ENCODE measurements around the gene DNAJC17. TPM values are rescaled to one million over a fixed set of nuclear protein-coding genes. Genes with fewer than 3 reads are reported as not detected.

Gene DNAJC17
- total RNA-seq, 3 donors from 2014 or later (not counting 1 experiment from before 2014, with no cell fraction given) = 36.2 to 64.9 (median 50.0) TPM

GRCh38 chr15:40830884-40831283 is 23.6 kb upstream of the DNAJC17 start:
- no peak for DNase-seq
- no peak for TF ChIP-seq CTCF (IDR thresholded peaks at IDR 0.05)
- no peaks in the 10 kb centered on the region for H3K36me3 ChIP-seq (ENCODE audit: control insufficient read depth, insufficient read depth, low read length)
- no peaks in the 10 kb centered on the region for H3K9me3 Mint-ChIP-seq
- no peaks in the 10 kb centered on the region for H3K9me3 ChIP-seq (ENCODE audit: control insufficient read depth, insufficient read depth, low read length)
- no peak overlapping the region for H3K27ac ChIP-seq (ENCODE audit: low read length)
- no peaks in the 10 kb centered on the region for H3K4me1 ChIP-seq (ENCODE audit: control insufficient read depth, insufficient read depth, low read length)
- 83% methylated on average over 2 of the region's 2 CpGs for WGBS (ENCODE audit: insufficient coverage)
- no peak overlapping the region for H3K27ac Mint-ChIP-seq
- no peak for ATAC-seq
- H3K27me3 Mint-ChIP-seq (ENCODE audit: low read depth in 2 of 2) = peaks cover 0 to 3% of the 10 kb centered on the region in 2 donors
- no peak overlapping the region for H3K4me3 ChIP-seq (ENCODE audit: low read length)
- intact Hi-C loops (cut with micrococcal nuclease) = no loop called here
- no peaks in the 10 kb centered on the region for H3K4me1 Mint-ChIP-seq
- no peak overlapping the region for H3K4me3 Mint-ChIP-seq
- no peaks in the 10 kb centered on the region for H3K36me3 Mint-ChIP-seq
- no peaks in the 10 kb centered on the region for H3K27me3 ChIP-seq (ENCODE audit: control insufficient read depth, insufficient read depth, low read length)

GRCh38 chr15:40829115-40829514 is 21.8 kb upstream of the DNAJC17 start:
- TF ChIP-seq CTCF (IDR thresholded peaks at IDR 0.05) = no peak
- ATAC-seq (no peak), DNase-seq (no peak)
- H3K4me1 ChIP-seq (ENCODE audit: control insufficient read depth, insufficient read depth, low read length) = no peaks in the 10 kb centered on the region
- intact Hi-C loops (cut with micrococcal nuclease) = no loop called here
- H3K27ac ChIP-seq (ENCODE audit: low read length) = no peak overlapping the region
- Mint-ChIP-seq H3K27ac (no peak overlapping the region), H3K9me3 (no peaks in the 10 kb centered on the region), H3K36me3 (no peaks in the 10 kb centered on the region), H3K27me3 (ENCODE audit: low read depth in 2 of 2) (peaks cover 0 to 3% of the 10 kb centered on the region in 2 donors), H3K4me1 (no peaks in the 10 kb centered on the region), H3K4me3 (no peak overlapping the region)
- no peak overlapping the region for H3K4me3 ChIP-seq (ENCODE audit: low read length)
- no peaks in the 10 kb centered on the region for H3K27me3 ChIP-seq (ENCODE audit: control insufficient read depth, insufficient read depth, low read length)
- 95% methylated on average over 7 of the region's 7 CpGs for WGBS (ENCODE audit: insufficient coverage)
- no peaks in the 10 kb centered on the region for H3K36me3 ChIP-seq (ENCODE audit: control insufficient read depth, insufficient read depth, low read length)
- H3K9me3 ChIP-seq (ENCODE audit: control insufficient read depth, insufficient read depth, low read length) = no peaks in the 10 kb centered on the region

GRCh38 chr15:40828447-40829036 is 21.3 kb upstream of the DNAJC17 start, which contains the start of gene PPP1R14D:
Gene PPP1R14D, minus strand, starts transcription at chr15:40828708. Its CDS starts 67 bp downstream, at chr15:40828641.
- intact Hi-C loops (cut with micrococcal nuclease) = no loop called here
- H3K27ac ChIP-seq (ENCODE audit: low read length) = no peak within 1 kb of the TSS
- no peaks in the 10 kb centered on the region for H3K4me1 ChIP-seq (ENCODE audit: control insufficient read depth, insufficient read depth, low read length)
- H3K9me3 ChIP-seq (ENCODE audit: control insufficient read depth, insufficient read depth, low read length) = no peaks in the 10 kb centered on the region
- H3K27me3 ChIP-seq (ENCODE audit: control insufficient read depth, insufficient read depth, low read length) = no peaks in the 10 kb centered on the region
- peaks cover 0 to 3% of the 10 kb centered on the region in 2 donors for H3K27me3 Mint-ChIP-seq (ENCODE audit: low read depth in 2 of 2)
- WGBS (ENCODE audit: insufficient coverage) = 92% methylated on average over 6 of the region's 6 CpGs
- no peaks in the 10 kb centered on the region for H3K36me3 ChIP-seq (ENCODE audit: control insufficient read depth, insufficient read depth, low read length)
- H3K36me3 Mint-ChIP-seq = no peaks in the 10 kb centered on the region
- no peaks in the 10 kb centered on the region for H3K4me1 Mint-ChIP-seq
- H3K4me3 Mint-ChIP-seq = no peak within 1 kb of the TSS
- H3K4me3 ChIP-seq (ENCODE audit: low read length) = no peak within 1 kb of the TSS
- H3K9me3 Mint-ChIP-seq = no peaks in the 10 kb centered on the region
- DNase-seq (no peak), ATAC-seq (no peak)
- no peak within 1 kb of the TSS for H3K27ac Mint-ChIP-seq
- TF ChIP-seq CTCF (IDR thresholded peaks at IDR 0.05) = no peak

Measured in natural killer cell (primary cell).